ENCODE measurements around the gene AIP.

DNA sequence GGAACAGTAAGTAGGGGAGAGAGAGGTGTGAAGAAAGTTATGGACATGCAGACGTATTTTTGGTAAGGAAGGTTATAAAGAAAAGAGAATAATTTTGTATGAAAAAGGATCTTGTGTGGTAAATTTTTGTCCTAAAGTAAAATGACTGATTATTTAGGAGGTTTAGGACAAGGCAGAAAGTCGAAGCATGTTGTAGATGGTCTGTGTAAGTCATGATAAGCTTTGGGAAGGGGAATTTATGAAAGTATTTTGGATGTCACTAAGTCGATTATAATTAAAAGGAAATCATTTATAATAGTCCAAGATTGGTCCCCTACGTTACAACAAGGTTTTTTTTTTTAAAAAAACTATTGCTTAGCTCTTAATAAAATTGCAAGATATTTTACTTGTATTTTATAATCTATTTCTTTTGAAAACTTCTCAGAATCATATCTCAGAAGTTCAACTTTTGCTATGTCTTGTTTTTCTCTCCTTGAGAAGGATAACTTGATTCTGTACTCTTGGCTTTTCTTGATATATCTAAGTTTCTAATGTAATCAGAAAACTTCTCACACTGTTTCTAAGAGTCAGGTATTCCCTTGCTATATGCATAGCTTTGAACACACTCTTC is 51.3 kb downstream of the AIP start:
- TF ChIP-seq CTCF (IDR thresholded peaks at IDR 0.05) (no peak), POLR2A (IDR thresholded peaks at IDR 0.05) (no peak)
